ENCODE measurements around the gene MRPL12. TPM values are rescaled to one million over a fixed set of nuclear protein-coding genes. Genes with fewer than 3 reads are reported as not detected.

Gene MRPL12
- total and polyA plus RNA-seq, 2 of the 8 experiments (the other 6 are each of a cell fraction or from before 2014, with no cell fraction given): 120 to 141 TPM

DNA sequence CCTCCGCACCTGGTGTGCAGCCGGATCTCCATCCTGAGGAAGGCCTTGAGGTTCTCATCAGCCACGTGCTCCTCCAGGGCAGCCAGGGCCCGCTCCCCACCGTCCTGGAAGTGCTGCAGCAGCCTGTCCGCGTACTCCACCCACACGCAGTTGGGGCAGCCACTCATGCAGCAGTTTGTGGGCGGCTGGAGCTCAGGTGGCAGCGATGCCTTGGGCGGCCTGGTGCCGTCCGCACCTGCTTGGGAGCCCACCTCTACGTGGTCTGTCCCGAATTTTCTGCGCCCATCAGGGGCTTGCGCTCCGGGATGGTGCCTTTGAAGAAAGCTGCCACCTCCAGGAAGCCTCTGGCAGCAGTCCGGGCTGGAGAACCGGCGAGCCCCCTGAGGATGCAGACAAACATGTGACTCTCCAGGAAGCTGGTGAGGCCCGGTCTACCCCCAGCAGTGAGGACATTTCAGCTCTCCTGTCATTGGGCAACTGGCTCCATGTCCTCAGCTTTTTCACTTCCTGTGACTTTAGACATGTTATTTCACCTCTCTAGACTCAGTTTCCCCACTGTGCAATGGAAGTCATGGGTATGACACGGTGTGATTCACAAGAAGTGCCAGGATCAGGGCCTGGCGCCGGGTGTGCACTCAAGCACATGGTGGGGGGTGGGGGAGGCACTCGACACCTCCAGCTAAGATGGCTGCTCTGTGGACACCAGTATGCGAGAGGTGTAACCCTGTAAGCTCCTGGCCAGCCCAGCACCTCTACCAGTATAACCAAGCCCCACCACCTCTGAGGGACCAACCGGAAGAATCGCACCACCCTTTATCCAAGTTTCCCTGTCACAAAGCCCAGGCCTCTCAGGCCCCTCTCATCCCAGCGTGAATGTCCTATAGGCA lies 37.7 kb upstream of the MRPL12 start (continued):
- no peak for TF ChIP-seq EP300 (IDR thresholded peaks at IDR 0.05; ENCODE audit: borderline replicate concordance in 1 of 2, low read depth in 2 of 2, low read length in 2 of 2)
- no peak for TF ChIP-seq TCF12 (IDR thresholded peaks at IDR 0.05; ENCODE audit: low read depth, low read length)
